ENCODE results near the gene KLHDC10. TPM values are rescaled to one million over a fixed set of nuclear protein-coding genes. Genes with fewer than 3 reads are reported as not detected.
"Not testable (repeated sequence)": the region's sequence is repeated elsewhere in the genome, so short reads cannot be mapped to it uniquely, and the experiment has no call there.

The KLHDC10 gene
- total RNA-seq, 1 donor from 2014 or later, result 29.8 TPM

GRCh38 chr7:130112662-130113425, 42.5 kb downstream of the KLHDC10 start:
- Mint-ChIP-seq H3K4me3 (ENCODE audit: unreplicated experiment) (no peak overlapping the region), H3K27ac (ENCODE audit: unreplicated experiment) (no peak overlapping the region), H3K36me3 (ENCODE audit: unreplicated experiment) (no peaks in the 10 kb centered on the region), H3K9me3 (ENCODE audit: unreplicated experiment) (no peaks in the 10 kb centered on the region), H3K4me1 (ENCODE audit: low read depth, unreplicated experiment) (peaks cover 5% of the 10 kb centered on the region), H3K27me3 (ENCODE audit: unreplicated experiment) (no peaks in the 10 kb centered on the region)
- no peak for TF ChIP-seq CTCF (IDR thresholded peaks at IDR 0.05; ENCODE audit: partially characterized antibody, unreplicated experiment)
- DNase-seq, result no peak

GRCh38 chr7:130113426-130113805, 43.1 kb downstream of the KLHDC10 start:
- not testable (repeated sequence) for H3K27me3 Mint-ChIP-seq (ENCODE audit: unreplicated experiment); H3K4me3 Mint-ChIP-seq (ENCODE audit: unreplicated experiment); H3K36me3 Mint-ChIP-seq (ENCODE audit: unreplicated experiment); DNase-seq; H3K27ac Mint-ChIP-seq (ENCODE audit: unreplicated experiment); H3K4me1 Mint-ChIP-seq (ENCODE audit: low read depth, unreplicated experiment); H3K9me3 Mint-ChIP-seq (ENCODE audit: unreplicated experiment)

GRCh38 chr7:130113887-130114286, 43.6 kb downstream of the KLHDC10 start:
- Mint-ChIP-seq H3K27ac (ENCODE audit: unreplicated experiment) (no peak overlapping the region), H3K4me3 (ENCODE audit: unreplicated experiment) (no peak overlapping the region), H3K27me3 (ENCODE audit: unreplicated experiment) (no peaks in the 10 kb centered on the region), H3K4me1 (ENCODE audit: low read depth, unreplicated experiment) (peaks cover 5% of the 10 kb centered on the region), H3K36me3 (ENCODE audit: unreplicated experiment) (no peaks in the 10 kb centered on the region), H3K9me3 (ENCODE audit: unreplicated experiment) (no peaks in the 10 kb centered on the region)
- DNase-seq, result no peak
- no peak for TF ChIP-seq CTCF (IDR thresholded peaks at IDR 0.05; ENCODE audit: partially characterized antibody, unreplicated experiment)

- Mint-ChIP-seq H3K27ac (ENCODE audit: unreplicated experiment) (no peak overlapping the region), H3K4me3 (ENCODE audit: unreplicated experiment) (no peak overlapping the region), H3K4me1 (ENCODE audit: low read depth, unreplicated experiment) (peaks cover 5% of the 10 kb centered on the region), H3K27me3 (ENCODE audit: unreplicated experiment) (no peaks in the 10 kb centered on the region), H3K36me3 (ENCODE audit: unreplicated experiment) (no peaks in the 10 kb centered on the region), H3K9me3 (ENCODE audit: unreplicated experiment) (no peaks in the 10 kb centered on the region)
- no peak for TF ChIP-seq CTCF (IDR thresholded peaks at IDR 0.05; ENCODE audit: partially characterized antibody, unreplicated experiment)
- DNase-seq, result no peak
Measured at GRCh38 chr7:130114374-130114773, 44.0 kb downstream of the KLHDC10 start.

GRCh38 chr7:130114776-130115175, 44.4 kb downstream of the KLHDC10 start:
- Mint-ChIP-seq H3K4me3 (ENCODE audit: unreplicated experiment) (no peak overlapping the region), H3K27me3 (ENCODE audit: unreplicated experiment) (no peaks in the 10 kb centered on the region), H3K4me1 (ENCODE audit: low read depth, unreplicated experiment) (peaks cover 5% of the 10 kb centered on the region), H3K36me3 (ENCODE audit: unreplicated experiment) (no peaks in the 10 kb centered on the region), H3K27ac (ENCODE audit: unreplicated experiment) (no peak overlapping the region), H3K9me3 (ENCODE audit: unreplicated experiment) (no peaks in the 10 kb centered on the region)
- TF ChIP-seq CTCF (IDR thresholded peaks at IDR 0.05; ENCODE audit: partially characterized antibody, unreplicated experiment), result no peak
- DNase-seq, result no peak

Measured in glutamatergic neuron (in vitro differentiated cells).